Measurements from ENCODE around the gene SUPT7L.
"Not testable (repeated sequence)": the region's sequence is repeated elsewhere in the genome, so short reads cannot be mapped to it uniquely, and the experiment has no call there.

SUPT7L gene

DNA sequence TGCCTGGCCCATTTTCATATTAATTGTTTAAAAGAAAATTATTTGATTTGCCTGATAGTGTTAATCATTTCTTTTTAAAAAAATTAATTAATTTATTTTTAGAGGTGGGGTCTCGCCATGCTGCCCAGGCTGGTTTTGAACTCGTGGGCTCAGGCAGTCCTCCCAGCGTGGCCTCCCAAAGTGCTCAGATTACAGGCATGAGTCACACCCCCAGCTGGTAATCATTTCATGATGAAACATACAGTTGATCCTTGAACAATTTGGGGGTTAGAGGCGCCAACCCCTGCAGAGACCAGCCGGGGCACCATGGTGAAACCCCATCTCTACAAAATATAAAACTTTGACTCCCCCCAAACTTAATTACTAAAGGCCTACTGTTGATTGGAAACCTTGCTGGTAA, 26.6 kb downstream of the SUPT7L start:
- TF ChIP-seq, protein P1, sequence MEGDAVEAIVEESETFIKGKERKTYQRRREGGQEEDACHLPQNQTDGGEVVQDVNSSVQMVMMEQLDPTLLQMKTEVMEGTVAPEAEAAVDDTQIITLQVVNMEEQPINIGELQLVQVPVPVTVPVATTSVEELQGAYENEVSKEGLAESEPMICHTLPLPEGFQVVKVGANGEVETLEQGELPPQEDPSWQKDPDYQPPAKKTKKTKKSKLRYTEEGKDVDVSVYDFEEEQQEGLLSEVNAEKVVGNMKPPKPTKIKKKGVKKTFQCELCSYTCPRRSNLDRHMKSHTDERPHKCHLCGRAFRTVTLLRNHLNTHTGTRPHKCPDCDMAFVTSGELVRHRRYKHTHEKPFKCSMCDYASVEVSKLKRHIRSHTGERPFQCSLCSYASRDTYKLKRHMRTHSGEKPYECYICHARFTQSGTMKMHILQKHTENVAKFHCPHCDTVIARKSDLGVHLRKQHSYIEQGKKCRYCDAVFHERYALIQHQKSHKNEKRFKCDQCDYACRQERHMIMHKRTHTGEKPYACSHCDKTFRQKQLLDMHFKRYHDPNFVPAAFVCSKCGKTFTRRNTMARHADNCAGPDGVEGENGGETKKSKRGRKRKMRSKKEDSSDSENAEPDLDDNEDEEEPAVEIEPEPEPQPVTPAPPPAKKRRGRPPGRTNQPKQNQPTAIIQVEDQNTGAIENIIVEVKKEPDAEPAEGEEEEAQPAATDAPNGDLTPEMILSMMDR (IDR thresholded peaks at IDR 0.05; ENCODE audit: poor library complexity, severe bottlenecking), result no peak
- H3K27me3 ChIP-seq (ENCODE audit: insufficient read depth, poor library complexity, severe bottlenecking), result no peaks in the 10 kb centered on the region
- no peak for ATAC-seq (ENCODE audit: low read depth)
- peak overlapping the region; percentile 60 for H3K27ac ChIP-seq (ENCODE audit: poor library complexity, severe bottlenecking)
- DNase-seq (ENCODE audit: low spot score), result no peak
- no peaks in the 10 kb centered on the region for H3K9me3 ChIP-seq (ENCODE audit: severe bottlenecking)
- no peak overlapping the region for H3K4me3 ChIP-seq (ENCODE audit: severe bottlenecking)
- H3K4me1 ChIP-seq (ENCODE audit: insufficient read depth, poor library complexity, severe bottlenecking), result peaks cover 16% of the 10 kb centered on the region
- peaks cover 96% of the 10 kb centered on the region for H3K36me3 ChIP-seq (ENCODE audit: low read depth)

DNA sequence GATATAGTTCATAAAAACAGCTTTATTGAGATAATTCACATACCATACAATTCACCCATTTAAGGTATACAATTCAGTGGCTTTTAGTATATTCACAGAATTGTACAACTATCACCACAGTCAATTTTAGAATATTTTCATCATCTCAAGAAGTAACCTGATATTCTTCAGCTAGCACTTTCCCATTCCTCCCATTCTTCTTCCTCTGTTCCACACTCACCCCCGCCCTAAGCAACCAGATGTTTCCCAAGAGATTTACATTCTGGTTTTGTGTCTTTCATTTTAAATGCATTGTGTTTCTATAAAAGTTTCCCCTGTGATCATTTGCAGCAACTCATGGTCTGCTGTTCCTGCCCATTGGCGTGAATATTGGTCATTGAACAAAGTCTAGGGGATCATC, 29.1 kb downstream of the SUPT7L start:
- H3K27me3 ChIP-seq (ENCODE audit: insufficient read depth, poor library complexity, severe bottlenecking), result no peaks in the 10 kb centered on the region
- peaks cover 16% of the 10 kb centered on the region for H3K4me1 ChIP-seq (ENCODE audit: insufficient read depth, poor library complexity, severe bottlenecking)
- no peaks in the 10 kb centered on the region for H3K9me3 ChIP-seq (ENCODE audit: severe bottlenecking)
- TF ChIP-seq, protein P1 (IDR thresholded peaks at IDR 0.05; ENCODE audit: poor library complexity, severe bottlenecking), result no peak
- DNase-seq (ENCODE audit: low spot score), result no peak
- no peak for ATAC-seq (ENCODE audit: low read depth)
- H3K4me3 ChIP-seq (ENCODE audit: severe bottlenecking), result no peak overlapping the region
- H3K27ac ChIP-seq (ENCODE audit: poor library complexity, severe bottlenecking), result no peak overlapping the region
- peaks cover 87% of the 10 kb centered on the region for H3K36me3 ChIP-seq (ENCODE audit: low read depth)

DNA sequence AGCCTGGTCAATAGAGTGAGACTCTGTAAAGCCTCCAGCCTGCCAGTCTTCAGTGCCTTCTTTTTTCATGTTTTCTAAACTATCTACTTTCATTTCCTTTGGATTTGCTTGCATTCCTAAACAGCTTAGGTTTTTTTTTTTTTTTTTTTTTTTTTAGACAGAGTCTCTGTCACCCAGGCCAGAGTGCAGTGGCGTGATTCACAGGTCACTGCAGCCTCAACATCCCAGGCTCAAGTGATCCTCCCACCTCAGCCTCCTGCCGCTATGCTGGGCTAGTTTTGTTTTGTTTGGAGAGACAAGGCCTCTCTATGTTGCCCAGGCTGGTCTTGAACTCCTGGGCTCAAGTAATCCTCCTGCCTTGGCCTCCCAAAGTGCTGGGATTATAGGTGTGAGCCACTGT, 33.2 kb downstream of the SUPT7L start:
- ATAC-seq (ENCODE audit: low read depth); H3K27ac ChIP-seq (ENCODE audit: poor library complexity, severe bottlenecking): not testable (repeated sequence)

DNA sequence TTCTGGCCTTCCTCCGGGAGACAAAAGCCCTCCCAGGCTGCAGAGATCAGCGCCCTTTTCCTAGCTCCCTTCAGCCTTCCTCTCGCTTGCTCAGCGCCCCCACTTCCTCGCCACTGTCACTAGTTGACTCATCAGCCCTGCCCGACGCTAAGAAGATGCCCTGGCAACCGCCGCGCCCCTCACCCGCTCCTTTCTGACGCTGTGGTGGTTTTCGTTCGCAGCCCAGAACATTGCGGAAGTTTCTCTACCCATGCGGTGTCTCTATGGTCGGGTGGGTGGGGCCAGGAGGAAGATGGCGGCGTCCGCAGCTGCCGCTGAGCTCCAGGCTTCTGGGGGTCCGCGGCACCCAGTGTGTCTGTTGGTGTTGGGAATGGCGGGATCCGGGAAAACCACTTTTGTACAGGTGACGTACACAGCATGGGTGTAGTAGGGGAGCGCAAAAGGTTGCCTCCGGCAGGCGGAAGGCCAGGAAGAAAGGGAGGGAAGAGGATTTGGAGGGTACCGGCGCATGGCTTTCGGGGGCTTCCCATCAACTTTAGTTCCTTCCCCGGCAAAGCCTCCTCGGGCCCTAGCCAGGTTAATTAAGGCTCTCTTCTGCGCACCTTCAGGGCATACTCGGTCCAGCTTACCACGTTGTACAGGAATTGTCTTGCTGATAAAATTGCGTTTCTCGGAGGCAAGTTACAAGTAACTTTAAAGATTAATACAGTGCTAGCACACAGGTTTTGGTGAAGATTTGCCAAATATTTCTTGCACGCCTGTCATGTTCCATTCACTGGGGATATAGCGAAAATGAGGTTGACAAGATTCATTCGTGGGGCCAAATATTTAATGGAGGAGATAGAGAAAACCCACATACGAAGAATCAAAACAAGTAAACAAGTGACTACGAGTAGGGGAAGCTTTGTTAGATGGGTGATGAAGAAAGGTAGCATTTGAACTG, 34.4 kb downstream of the SUPT7L start, which contains the start of the genes CCDC121 and GPN1:
CCDC121 (minus strand) TSS at position 246 of the 943 bp plus-strand sequence. CDS start 1,213 bp downstream, outside the sequence.
GPN1 (plus strand) TSS at position 284 of the 943 bp plus-strand sequence; CDS start at position 293, 9 bp downstream.
- peak within 1 kb of the TSS; percentile 95 for H3K27ac ChIP-seq (ENCODE audit: poor library complexity, severe bottlenecking)

More for the DNA sequence above, 33.2 kb downstream of the SUPT7L start:
- H3K27me3 ChIP-seq (ENCODE audit: insufficient read depth, poor library complexity, severe bottlenecking); DNase-seq (ENCODE audit: low spot score); H3K4me3 ChIP-seq (ENCODE audit: severe bottlenecking); H3K9me3 ChIP-seq (ENCODE audit: severe bottlenecking): not testable (repeated sequence)
- Histone ChIP-seq H3K36me3 (ENCODE audit: low read depth) (peaks cover 47% of the 10 kb centered on the region), H3K4me1 (ENCODE audit: insufficient read depth, poor library complexity, severe bottlenecking) (peaks cover 18% of the 10 kb centered on the region)

More for the DNA sequence above, 34.4 kb downstream of the SUPT7L start, which contains the start of the genes CCDC121 and GPN1:
- peak; percentile 85 for ATAC-seq (ENCODE audit: low read depth)
- Histone ChIP-seq H3K4me3 (ENCODE audit: severe bottlenecking) (peak within 1 kb of the TSS; percentile 83), H3K27me3 (ENCODE audit: insufficient read depth, poor library complexity, severe bottlenecking) (no peaks in the 10 kb centered on the region), H3K4me1 (ENCODE audit: insufficient read depth, poor library complexity, severe bottlenecking) (peaks cover 18% of the 10 kb centered on the region), H3K9me3 (ENCODE audit: severe bottlenecking) (no peaks in the 10 kb centered on the region), H3K36me3 (ENCODE audit: low read depth) (peaks cover 36% of the 10 kb centered on the region)
- TF ChIP-seq, protein P1 (IDR thresholded peaks at IDR 0.05; ENCODE audit: poor library complexity, severe bottlenecking), result no peak
- peak; percentile 92 for DNase-seq (ENCODE audit: low spot score)
